Psoas muscle (tissue), 8 donors: ENCODE data around the gene MYLK4. TPM values are rescaled to one million over a fixed set of nuclear protein-coding genes. Genes with fewer than 3 reads are reported as not detected.

ENCODE experiments used
- ATAC-seq, 4 donors: fragments of 200-7000 bp; cut with Tn5 transposase; one replicate each; pipeline ENCODE4 v1.9.1; 2020; ENCODE audit warnings: moderate library complexity in 3 of 4, mild to moderate bottlenecking in 2 of 4
- DNase-seq, 2 donors: peaks; one replicate each; pipeline ENCODE4 v3.0.0-alpha.2; 2020
- H3K27ac ChIP-seq: fragments of 200-600 bp; one replicate; pipeline ENCODE4 v1.8.0; 2022
- H3K27me3 ChIP-seq, 3 donors: fragments of 200-600 bp in 1 of 3; one replicate each; pipeline versions ENCODE4 v1.6.1 to v1.8.0; 2013 to 2022; ENCODE audit warnings: low read length in 2 of 3, mild to moderate bottlenecking in 2 of 3, moderate library complexity in 1 of 3; ENCODE audit not compliant: insufficient read depth in 3 of 3
- H3K36me3 ChIP-seq, 2 donors: fragments of 200-600 bp in 1 of 2; one replicate each; pipeline versions ENCODE4 v1.6.1 to v1.8.0; 2013 to 2022; ENCODE audit warnings: low read depth in 1 of 2, mild to moderate bottlenecking in 1 of 2, moderate library complexity in 1 of 2; ENCODE audit not compliant: insufficient read depth in 1 of 2
- H3K4me1 ChIP-seq: fragments of 200-600 bp; one replicate; pipeline ENCODE4 v1.8.0; 2022
- H3K4me3 ChIP-seq: fragments of 200-600 bp; one replicate; pipeline ENCODE4 v1.8.0; 2022; ENCODE audit warnings: mild to moderate bottlenecking
- H3K9me3 ChIP-seq: fragments of 200-600 bp; one replicate; pipeline ENCODE4 v1.8.0; 2022
- WGBS, 3 donors: extraction: QIAGEN DNeasy Blood & Tissue Kit; methylation state at CpG; one replicate each; pipeline versions ENCODE4 v1.1.6 to v1.1.7; 2013; 5-methylcytosine and 5-hydroxymethylcytosine counted together
- intact Hi-C, 2 donors: fragments of 100-400 bp; cut with DNase I; formaldehyde crosslinking; loops; one replicate each; pipeline versions ENCODE4 v1.11.0 to v1.14.2; 2022
- polyA plus RNA-seq, 3 donors: library from polyadenylated mRNA; stranded (reverse); fragments of 200-250 nt; gene quantifications; one replicate each; pipeline ENCODE4 v1.2.3, GENCODE V29; 2013
- total RNA-seq, 4 donors: library from RNA; stranded (reverse); fragmentation: NEBNext Ultra II Directional in 2 of 4; extraction: Animal tissue kit (Norgen Biotek cat#: 25700) in 2 of 4; gene quantifications; one replicate each; pipeline versions ENCODE4 v1.2.1 to v1.2.4, GENCODE V29; 2021 to 2023
- TF ChIP-seq, protein P1 (sequence below): fragments of 200-600 bp; IDR thresholded peaks from one replicate; pipeline ENCODE4 v1.8.0; 2022; ENCODE audit warnings: antibody characterized with exemption
- donor health status: healthy with polysubstance abuse.
- donor health status: DM: no; HTN: no; CAD: no; lungs with moderate emphysema.
- donor health status: Bipolar disorder and iron deficiency.
- donor health status: healthy.
- donor health status: DM: yes; HTN: yes; CAD: no.
- donor health status: DM: no; HTN: no; CAD: no.
- donor health status: DM: no; HTN: no; CAD: no.
- donor health status: DM: yes; HTN: yes; CAD: no.

Gene MYLK4
- total and polyA plus RNA-seq, 7 donors, result 0.09 to 143 (median 2.9) TPM

DNA sequence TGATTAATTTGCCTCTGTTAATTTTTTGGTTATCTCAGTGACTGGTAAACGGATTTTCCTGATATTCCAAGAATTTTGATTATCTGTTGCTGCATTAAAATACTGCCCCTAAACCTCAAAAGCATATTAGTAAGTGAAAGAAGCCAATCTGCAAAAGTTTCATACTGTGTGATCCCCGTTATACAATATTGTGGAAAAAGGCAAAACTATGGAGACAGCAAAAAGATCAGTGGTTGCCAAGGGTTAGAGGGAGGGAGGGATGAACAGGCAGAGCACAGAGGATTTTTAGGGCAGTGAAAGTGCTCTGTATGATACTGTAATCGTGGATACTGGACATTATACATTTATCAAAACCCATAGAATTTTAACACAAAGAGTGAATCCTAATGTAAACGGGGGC lies 133.0 kb downstream of the MYLK4 start:
- Histone ChIP-seq H3K27ac (no peak overlapping the region), H3K4me1 (no peaks in the 10 kb centered on the region), H3K4me3 (no peak overlapping the region), H3K9me3 (peaks cover 6% of the 10 kb centered on the region), H3K36me3 (no peaks in the 10 kb centered on the region), H3K27me3 (no peaks in the 10 kb centered on the region)
- intact Hi-C loops, result no loop called here
- WGBS, 3 donors, result 86 to 93% (median 89%) methylated on average over 4 of the region's 4 CpGs
- DNase-seq, result no peak
- TF ChIP-seq, protein P1, sequence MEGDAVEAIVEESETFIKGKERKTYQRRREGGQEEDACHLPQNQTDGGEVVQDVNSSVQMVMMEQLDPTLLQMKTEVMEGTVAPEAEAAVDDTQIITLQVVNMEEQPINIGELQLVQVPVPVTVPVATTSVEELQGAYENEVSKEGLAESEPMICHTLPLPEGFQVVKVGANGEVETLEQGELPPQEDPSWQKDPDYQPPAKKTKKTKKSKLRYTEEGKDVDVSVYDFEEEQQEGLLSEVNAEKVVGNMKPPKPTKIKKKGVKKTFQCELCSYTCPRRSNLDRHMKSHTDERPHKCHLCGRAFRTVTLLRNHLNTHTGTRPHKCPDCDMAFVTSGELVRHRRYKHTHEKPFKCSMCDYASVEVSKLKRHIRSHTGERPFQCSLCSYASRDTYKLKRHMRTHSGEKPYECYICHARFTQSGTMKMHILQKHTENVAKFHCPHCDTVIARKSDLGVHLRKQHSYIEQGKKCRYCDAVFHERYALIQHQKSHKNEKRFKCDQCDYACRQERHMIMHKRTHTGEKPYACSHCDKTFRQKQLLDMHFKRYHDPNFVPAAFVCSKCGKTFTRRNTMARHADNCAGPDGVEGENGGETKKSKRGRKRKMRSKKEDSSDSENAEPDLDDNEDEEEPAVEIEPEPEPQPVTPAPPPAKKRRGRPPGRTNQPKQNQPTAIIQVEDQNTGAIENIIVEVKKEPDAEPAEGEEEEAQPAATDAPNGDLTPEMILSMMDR, result no peak
- ATAC-seq, result no peak

DNA sequence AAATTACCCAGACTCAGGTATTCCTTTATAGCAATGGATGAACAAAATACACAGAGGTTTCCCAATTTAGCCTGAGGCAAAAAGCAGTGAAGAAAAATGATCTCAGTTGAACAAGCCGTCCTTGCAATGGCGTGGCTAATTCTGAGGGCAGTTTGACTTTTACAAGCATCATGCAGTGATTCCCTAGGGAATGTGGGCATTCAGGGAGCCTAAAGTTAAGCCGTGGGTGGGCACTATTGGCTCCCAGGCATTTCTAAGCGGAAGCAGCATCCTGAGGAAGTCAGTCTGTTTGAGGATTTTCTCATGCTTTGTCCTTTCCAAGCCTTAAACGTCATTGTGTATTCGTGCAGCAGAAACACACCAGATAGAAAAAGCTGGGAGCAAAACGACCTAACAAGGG lies 133.9 kb downstream of the MYLK4 start:
- peaks cover 6% of the 10 kb centered on the region for H3K9me3 ChIP-seq
- no peak overlapping the region for H3K4me3 ChIP-seq
- DNase-seq, result no peak
- no peak overlapping the region for H3K27ac ChIP-seq
- H3K4me1 ChIP-seq, result no peaks in the 10 kb centered on the region
- intact Hi-C loops, result no loop called here
- H3K27me3 ChIP-seq, result no peaks in the 10 kb centered on the region
- 55 to 61% (median 60%) methylated on average over 7 of the region's 7 CpGs for WGBS, 3 donors
- H3K36me3 ChIP-seq, result no peaks in the 10 kb centered on the region
- no peak for ATAC-seq
- TF ChIP-seq, protein P1, result no peak

DNA sequence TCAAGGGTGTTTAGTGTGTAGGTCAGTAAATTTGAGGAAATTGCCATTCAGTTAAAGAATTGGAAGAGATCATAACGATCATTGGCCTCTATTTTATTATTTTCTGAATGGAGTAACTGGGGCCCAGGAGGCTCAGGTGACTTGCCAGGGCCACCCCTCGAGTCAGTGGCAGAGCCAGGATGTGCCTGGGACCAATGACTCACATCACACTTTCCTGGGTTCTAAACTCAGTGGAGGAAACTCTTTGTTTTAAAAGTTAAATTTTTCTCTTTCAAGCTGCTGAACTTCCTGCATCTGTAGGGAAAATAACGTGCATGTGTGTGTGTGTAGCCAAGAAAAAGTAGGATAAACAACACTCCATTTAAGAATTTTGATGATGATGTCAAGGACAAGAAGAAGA lies 135.5 kb downstream of the MYLK4 start:
- TF ChIP-seq, protein P1, result no peak
- Histone ChIP-seq H3K4me3 (no peak overlapping the region), H3K27me3 (no peaks in the 10 kb centered on the region), H3K36me3 (no peaks in the 10 kb centered on the region), H3K4me1 (no peaks in the 10 kb centered on the region), H3K9me3 (peaks cover 6% of the 10 kb centered on the region), H3K27ac (no peak overlapping the region)
- DNase-seq, result no peak
- intact Hi-C loops, result no loop called here
- ATAC-seq, result no peak
- WGBS, 3 donors, result 51 to 58% (median 57%) methylated on average over 3 of the region's 3 CpGs

DNA sequence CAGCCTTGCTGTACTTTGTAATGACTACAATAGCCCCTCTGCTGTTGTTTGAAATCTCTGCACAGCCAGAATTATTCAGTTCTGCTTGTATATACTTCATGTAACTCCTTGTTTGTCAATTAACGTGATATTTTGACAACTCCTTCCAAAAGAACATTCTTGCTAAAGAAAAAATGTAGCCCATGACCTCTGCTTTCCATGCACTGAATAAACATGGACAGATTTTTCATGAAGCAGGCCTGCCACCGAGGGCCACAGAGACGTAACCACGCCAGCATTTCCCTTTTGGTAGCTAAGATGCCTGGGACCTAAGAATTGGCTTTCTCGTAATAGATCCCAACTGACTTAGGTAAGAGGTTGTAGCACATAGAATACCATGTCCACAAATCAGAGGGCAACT lies 135.9 kb downstream of the MYLK4 start:
- peaks cover 6% of the 10 kb centered on the region for H3K9me3 ChIP-seq
- intact Hi-C loops, result no loop called here
- ATAC-seq (no peak), DNase-seq (no peak)
- H3K4me3 ChIP-seq, result no peak overlapping the region
- WGBS, 3 donors, result 73 to 85% (median 85%) methylated on average over 5 of the region's 5 CpGs
- TF ChIP-seq, protein P1, result no peak
- H3K27me3 ChIP-seq, result no peaks in the 10 kb centered on the region
- H3K36me3 ChIP-seq, result no peaks in the 10 kb centered on the region
- H3K27ac ChIP-seq, result no peak overlapping the region
- no peaks in the 10 kb centered on the region for H3K4me1 ChIP-seq

DNA sequence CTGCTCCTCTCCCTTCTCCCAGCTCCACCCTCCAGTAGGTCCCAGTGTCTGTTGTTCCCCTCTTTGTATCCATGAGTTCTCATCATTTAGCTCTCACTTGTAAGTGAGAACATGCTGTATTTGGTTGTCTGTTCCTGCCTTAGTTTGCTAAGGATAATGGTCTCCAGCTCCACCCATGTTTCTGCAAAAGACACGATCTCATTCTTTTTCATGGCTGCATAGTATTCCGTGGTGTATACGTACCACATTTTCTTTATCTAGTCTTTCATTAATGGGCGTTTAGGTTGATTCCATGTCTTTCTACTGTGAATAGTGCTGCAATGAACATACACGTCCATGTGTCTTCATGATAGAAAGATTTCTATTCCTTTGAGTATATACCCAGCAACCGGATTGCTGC lies 136.6 kb downstream of the MYLK4 start:
- Histone ChIP-seq H3K36me3 (no peaks in the 10 kb centered on the region), H3K4me1 (no peaks in the 10 kb centered on the region), H3K4me3 (no peak overlapping the region), H3K9me3 (peaks cover 6% of the 10 kb centered on the region), H3K27me3 (no peaks in the 10 kb centered on the region), H3K27ac (no peak overlapping the region)
- ATAC-seq (no peak), DNase-seq (no peak)
- 87 to 98% (median 97%) methylated on average over 6 of the region's 6 CpGs for WGBS, 3 donors
- TF ChIP-seq, protein P1, result no peak
- intact Hi-C loops, result no loop called here

Other genes starting within 250 kb of the MYLK4 start
- gene WRNIP1, start 14.5 kb upstream of the MYLK4 start, total RNA-seq, result 10 to 100 TPM; 26.5 to 53.3 (median 41.3) TPM
- gene WRNIP1, start 14.5 kb upstream of the MYLK4 start, polyA plus RNA-seq, result 10 to 100 TPM; 38.0 to 73.9 (median 56.4) TPM
- 10 to 100 TPM; 10.2 to 62.0 (median 52.2) TPM for gene SERPINB1, start 90.9 kb upstream of the MYLK4 start, total RNA-seq
- 100 to 1,000 TPM in 1 of 3 donors, 10 to 100 TPM in 2; 28.1 to 131 (median 33.4) TPM for gene SERPINB1, start 90.9 kb upstream of the MYLK4 start, polyA plus RNA-seq
- 1 to 10 TPM; 1.9 to 3.1 (median 2.2) TPM for gene SERPINB9, start 152.4 kb upstream of the MYLK4 start, total RNA-seq
- gene SERPINB9, start 152.4 kb upstream of the MYLK4 start, polyA plus RNA-seq, result 1 to 10 TPM in 2 of 3 donors, under 1 TPM in 1; 0.74 to 1.1 (median 1.0) TPM
- 100 to 1,000 TPM in 3 of 4 donors, 10 to 100 TPM in 1; 92.3 to 205 (median 141) TPM for gene SERPINB6, start 220.6 kb upstream of the MYLK4 start, total RNA-seq
- gene SERPINB6, start 220.6 kb upstream of the MYLK4 start, polyA plus RNA-seq, result 100 to 1,000 TPM; 161 to 239 (median 174) TPM
- 100 to 1,000 TPM in 2 of 4 donors, 10 to 100 TPM in 2; 42.8 to 129 (median 101) TPM for gene NQO2, start 249.0 kb upstream of the MYLK4 start, total RNA-seq
- 100 to 1,000 TPM in 2 of 3 donors, 10 to 100 TPM in 1; 80.1 to 201 (median 159) TPM for gene NQO2, start 249.0 kb upstream of the MYLK4 start, polyA plus RNA-seq